Keratinocyte (primary cell): ENCODE results near the gene IGFL2.

ENCODE experiments used
- CTCF ChIP-seq, 3 experiments: IDR thresholded peaks in 1 of 3; conservative IDR thresholded peaks in 1 of 3; optimal IDR thresholded peaks in 1 of 3; 2 replicates in 2 of 3; 3 replicates in 1 of 3; pipeline versions ENCODE3 to v1.5.1; 2011; ENCODE audit warnings: low read length in 3 of 3, mild to moderate bottlenecking in 3 of 3, moderate library complexity in 2 of 3, control low read depth in 1 of 3, inconsistent platforms in 1 of 3; ENCODE audit not compliant: insufficient read depth in 2 of 3; ENCODE audit errors: extremely low read depth in 1 of 3
- EZH2 ChIP-seq: IDR thresholded peaks from one replicate; pipeline ENCODE4 v1.6.1; 2012; ENCODE audit warnings: inconsistent platforms, mild to moderate bottlenecking, low read length, moderate library complexity

DNA sequence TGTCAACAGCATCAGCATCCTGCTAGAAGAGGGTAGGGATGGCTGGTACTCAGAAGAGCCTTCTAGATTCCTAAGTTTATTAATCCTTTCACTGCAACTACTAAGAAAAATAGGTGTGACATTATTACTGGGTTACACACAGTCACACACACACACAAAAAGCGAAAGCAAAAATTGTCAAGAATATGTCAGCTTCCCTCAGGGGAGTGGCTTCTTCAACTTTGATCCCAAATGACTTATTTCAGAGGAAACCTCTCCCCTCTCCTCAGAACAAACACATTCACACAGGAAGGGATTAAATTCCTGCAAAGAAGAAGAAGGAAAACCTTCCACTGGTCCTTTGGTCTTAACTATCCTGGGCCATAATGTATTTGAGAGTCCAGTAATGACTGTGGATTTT is 61.4 kb downstream of the IGFL2 start:
- TF ChIP-seq CTCF (optimal IDR thresholded peaks at IDR 0.05 in 1 of 3, IDR thresholded peaks at IDR 0.05 in 1 of 3, conservative IDR thresholded peaks at IDR 0.05 in 1 of 3; ENCODE audit: extremely low read depth in 1 of 3, insufficient read depth in 2 of 3, low read length in 3 of 3) (no peak), EZH2 (no peak)
